OCI-LY7 (cell line): ENCODE results near the gene ASAP3.

Experiments used
- CTCF ChIP-seq: fragments of 200-600 bp; sonication (generic); conservative IDR thresholded peaks from 2 replicates; pipeline ENCODE4 v1.5.1; 2014; ENCODE audit warnings: mild to moderate bottlenecking, antibody characterized with exemption, low read length, moderate library complexity, mixed read lengths
- EZH2phosphoT487 ChIP-seq: fragments of 200-600 bp; sonication (generic); IDR thresholded peaks from 2 replicates; pipeline ENCODE4 v1.6.1; 2018; ENCODE audit warnings: low read depth, borderline replicate concordance, mild to moderate bottlenecking, mixed run types, antibody characterized with exemption, low read length, moderate library complexity, mixed read lengths

DNA sequence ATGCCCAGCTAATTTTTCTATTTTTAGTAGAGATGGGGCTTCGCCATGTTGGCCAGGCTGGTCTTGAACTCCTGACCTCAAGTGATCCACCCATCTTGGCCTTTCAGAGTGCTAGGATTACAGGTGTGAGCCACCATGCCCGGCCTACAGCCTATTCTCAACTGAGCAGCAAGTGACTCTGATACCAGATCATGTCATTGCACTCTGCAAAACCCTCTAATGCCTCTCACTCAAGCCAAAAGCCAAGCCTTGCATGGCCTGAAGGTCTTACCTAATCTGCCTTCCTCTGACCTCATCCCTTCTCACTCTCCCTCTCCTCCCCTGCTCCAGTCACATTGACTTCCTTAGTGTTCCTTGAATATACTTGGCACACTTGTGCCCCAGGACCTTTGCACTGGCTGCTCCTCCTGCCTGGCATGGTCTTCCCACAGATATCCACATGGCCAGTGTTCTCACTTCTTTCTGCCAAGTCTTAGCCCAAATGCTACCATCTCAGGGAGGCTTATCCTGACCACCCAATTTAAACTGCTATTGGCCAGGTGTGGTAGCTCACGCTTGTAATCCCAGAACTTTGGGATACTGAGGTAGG is 8.2 kb upstream of the ASAP3 start:
- TF ChIP-seq CTCF (no peak), EZH2phosphoT487 (no peak)
